HepG2 (cell line): ENCODE data around the gene SMARCA4. TPM values are rescaled to one million over a fixed set of nuclear protein-coding genes. Genes with fewer than 3 reads are reported as not detected.

Experiments used
- ATAC-seq: fragments of 200-7000 bp; cut with Tn5 transposase; 3 replicates; pipeline ENCODE4 v1.9.1; 2020; ENCODE audit warnings: mild to moderate bottlenecking, moderate library complexity
- BruUV-seq: library from RNA; stranded (reverse); fragments of 400-500 nt; replicated peaks from 2 replicates; lab custom pipeline; 2021; lab: Mats Ljungman, UMichigan
- CTCF ChIA-PET: fragments of 300-600 bp; formaldehyde crosslinking; extraction: SDS; loops from one replicate; lab custom pipeline; 2021; ENCODE audit warnings: low total read pairs, inconsistent platforms, low intra/inter-chr PET ratio; lab: Yijun Ruan, JAX
- POLR2A ChIA-PET: fragments of 350-600 bp; sonication (Branson Sonifier 250); formaldehyde crosslinking; loops from one replicate; lab custom pipeline; 2020; ENCODE audit warnings: antibody characterized with exemption, inconsistent platforms; lab: Yijun Ruan, JAX
- DNase-seq: peaks from one replicate; pipeline ENCODE4 v3.0.0-alpha.2; 2015; ENCODE audit warnings: low spot score
- FAIRE-seq: peaks from 3 replicates; lab custom pipeline; 2011; peaks lifted over from hg19 to GRCh38; lab: Jason Lieb, UNC
- H2AFZ ChIP-seq: one replicate; pipeline ENCODE4 v1.6.1; 2011; ENCODE audit warnings: low read length, inconsistent platforms
- H3K27ac ChIP-seq: fragments of 300-600 bp; 3 replicates; pipeline ENCODE4 v1.8.0; 2011; ENCODE audit warnings: mixed run types, mild to moderate bottlenecking, mixed read lengths, low read length, inconsistent platforms; ENCODE audit not compliant: insufficient read depth; ENCODE audit errors: extremely low read length
- H3K27me3 ChIP-seq, 2 experiments: fragments of 200-600 bp in 1 of 2; 2 replicates in 1 of 2; 3 replicates in 1 of 2; pipeline versions ENCODE4 v1.6.0 to v1.8.0; 2011; ENCODE audit warnings: low read length in 2 of 2, mild to moderate bottlenecking in 2 of 2, moderate library complexity in 2 of 2, inconsistent platforms in 1 of 2; ENCODE audit not compliant: insufficient read depth in 2 of 2, control insufficient read depth in 1 of 2
- H3K36me3 ChIP-seq, 2 experiments: fragments of 200-600 bp in 1 of 2; replicated peaks in 1 of 2; 2 replicates in 1 of 2; 3 replicates in 1 of 2; pipeline versions ENCODE4 v1.5.1 to v1.8.0; 2011; ENCODE audit warnings: low read length in 2 of 2, inconsistent platforms in 1 of 2; ENCODE audit not compliant: insufficient read depth in 2 of 2, control insufficient read depth in 1 of 2
- H3K4me1 ChIP-seq: 2 replicates; pipeline ENCODE4 v1.5.1; 2012; ENCODE audit warnings: low read length, inconsistent platforms; ENCODE audit not compliant: insufficient read depth
- H3K4me2 ChIP-seq: 2 replicates; pipeline ENCODE4 v1.6.0; 2011; ENCODE audit warnings: low read depth, low read length, inconsistent platforms
- H3K4me3 ChIP-seq, 3 experiments: fragments of 200-600 bp in 1 of 3; sonication (generic), shearing (Covaris generic) in 1 of 3; replicated peaks in 1 of 3; 2 replicates each; pipeline ENCODE4 v1.5.1; 2011 to 2016; ENCODE audit warnings: low read length in 3 of 3, inconsistent platforms in 2 of 3, low read depth in 2 of 3, mild to moderate bottlenecking in 2 of 3, control low read depth in 1 of 3, mixed read lengths in 1 of 3; ENCODE audit not compliant: insufficient read depth in 1 of 3
- H3K79me2 ChIP-seq: one replicate; pipeline ENCODE4 v1.6.1; 2011; ENCODE audit warnings: low read length, inconsistent platforms; ENCODE audit not compliant: insufficient read depth
- H3K9ac ChIP-seq: 2 replicates; pipeline ENCODE4 v1.6.0; 2011; ENCODE audit warnings: mild to moderate bottlenecking, low read depth, low read length, inconsistent platforms; ENCODE audit not compliant: insufficient read depth
- H3K9me3 ChIP-seq: 2 replicates; pipeline ENCODE4 v1.5.1; 2012; ENCODE audit warnings: mild to moderate bottlenecking, low read length
- H4K20me1 ChIP-seq: 2 replicates; pipeline ENCODE4 v1.6.0; 2011; ENCODE audit warnings: inconsistent platforms, mild to moderate bottlenecking, low read length, moderate library complexity; ENCODE audit not compliant: insufficient read depth
- AGO2 ChIP-seq: fragments of 200-400 bp; formaldehyde crosslinking; optimal IDR thresholded peaks from 2 replicates; pipeline ENCODE3; 2017; ENCODE audit warnings: mild to moderate bottlenecking, low read depth, low read length, moderate library complexity
- FOXA1 ChIP-seq, 2 experiments: fragments of 450-650 bp in 1 of 2; sonication (generic) in 1 of 2; formaldehyde crosslinking in 1 of 2; IDR thresholded peaks; 2 replicates each; pipeline versions ENCODE4 v1.4.0 to v1.6.1; 2016 to 2020; ENCODE audit warnings: missing genetic modification reagents in 1 of 2
- HNF4A ChIP-seq: sonication (generic); formaldehyde crosslinking; IDR thresholded peaks from 2 replicates; pipeline ENCODE4 v1.4.0; 2020; ENCODE audit warnings: missing genetic modification reagents
- KDM6A ChIP-seq: IDR thresholded peaks from 2 replicates; pipeline ENCODE4 v1.6.1; 2016; ENCODE audit warnings: low read depth
- SIX4 ChIP-seq: sonication (generic); formaldehyde crosslinking; IDR thresholded peaks from 2 replicates; pipeline ENCODE4 v1.4.0; 2020; ENCODE audit warnings: missing genetic modification reagents
- ZNF318 ChIP-seq: sonication (generic); formaldehyde crosslinking; IDR thresholded peaks from 2 replicates; pipeline ENCODE4 v1.4.0; 2020; ENCODE audit warnings: mild to moderate bottlenecking, missing genetic modification reagents
- ZNF430 ChIP-seq: sonication (generic); formaldehyde crosslinking; IDR thresholded peaks from 2 replicates; pipeline ENCODE4 v1.9.0; 2021; ENCODE audit warnings: mild to moderate bottlenecking, missing genetic modification reagents
- ZNF629 ChIP-seq: sonication (generic); formaldehyde crosslinking; conservative IDR thresholded peaks from 2 replicates; pipeline ENCODE4 v1.5.0; 2020; ENCODE audit warnings: missing genetic modification reagents
- WGBS: methylation state at CpG from one replicate; pipeline ENCODE4 v1.1.6; 2017; ENCODE audit warnings: low lambda C conversion rate; 5-methylcytosine and 5-hydroxymethylcytosine counted together
- in situ Hi-C: cut with HindIII; loops from 2 replicates; pipeline ENCODE4 v1.10.0; 2017; ENCODE audit warnings: low pct_unique_long_range_greater_than_20kb; ENCODE audit not compliant: extremely low pct_ligation_motif_present
- intact Hi-C: fragments of 100-400 bp; cut with micrococcal nuclease; formaldehyde crosslinking; loops from one replicate; pipeline ENCODE4 v1.10.0; 2022; ENCODE audit not compliant: unreplicated experiment
- polyA plus RNA-seq, 8 experiments: library from polyadenylated mRNA; depleted of rRNA in 3 of 8; stranded (reverse) in 7 of 8; unstranded in 1 of 8; fragments of >200 nt; fragmentation: Illumina TruSeq in 4 of 8; extraction: Trizol in 4 of 8; gene quantifications; 2 replicates each; pipeline versions ENCODE4 v1.2.1 to v1.2.3, GENCODE V29; 2011 to 2016; ENCODE audit warnings: low read depth in 4 of 8, missing spikeins in 1 of 8, mixed read lengths in 1 of 8; ENCODE audit not compliant: insufficient read depth in 1 of 8
- total RNA-seq, 5 experiments: library from RNA; depleted of rRNA; stranded (reverse); fragments of >200 nt; fragmentation: Illumina TruSeq; extraction: Trizol; gene quantifications; 2 replicates each; pipeline ENCODE4 v1.2.3, GENCODE V29; 2016; ENCODE audit warnings: low read depth in 1 of 5

The SMARCA4 gene
- total and polyA plus RNA-seq, 2 of the 13 experiments (the other 11 are each of a cell fraction or from before 2014, with no cell fraction given): 25.4 to 45.9 TPM

- Histone ChIP-seq H3K4me1 (peaks cover 16% of the 10 kb centered on the region), H2AFZ (no peak overlapping the region), H3K4me3 (no peak overlapping the region), H3K27ac (no peak overlapping the region), H3K79me2 (no peaks in the 10 kb centered on the region), H3K9me3 (no peaks in the 10 kb centered on the region), H3K9ac (no peak overlapping the region), H4K20me1 (no peaks in the 10 kb centered on the region), H3K36me3 (peaks cover 9 to 18% of the 10 kb centered on the region in 2 experiments; a peak in 3 of 5 replicates), H3K4me2 (no peak overlapping the region), H3K27me3 (no peaks in the 10 kb centered on the region)
- ChIA-PET CTCF (no interaction called here), POLR2A (no interaction called here)
- in situ Hi-C loops: no loop called here
- TF ChIP-seq FOXA1 (IDR thresholded peaks at IDR 0.05): no peak
- no peak for TF ChIP-seq FOXA1 (CRISPR knock-in tag; IDR thresholded peaks at IDR 0.05)
- TF ChIP-seq AGO2: peak; percentile 80
- peak; percentile 45 for TF ChIP-seq ZNF629 (CRISPR knock-in tag)
- FAIRE-seq (no peak), DNase-seq (no peak), ATAC-seq (no peak)
- intact Hi-C loops: no loop called here
- BruUV-seq: no TSS peak
- WGBS: 96% methylated on average over 39 of the region's 43 CpGs
These were observed 98.9 kb downstream of the SMARCA4 start for GRCh38 chr19:11059511-11060358.

GRCh38 chr19:11061952-11062351, 101.1 kb downstream of the SMARCA4 start:
- in situ Hi-C loops (no loop called here), intact Hi-C loops (no loop called here)
- Histone ChIP-seq H3K27me3 (no peaks in the 10 kb centered on the region), H3K27ac (no peak overlapping the region), H4K20me1 (no peaks in the 10 kb centered on the region), H3K79me2 (no peaks in the 10 kb centered on the region), H3K36me3 (peaks cover 5 to 14% of the 10 kb centered on the region in 2 experiments; a peak in 3 of 5 replicates), H3K4me3 (no peak overlapping the region), H3K9me3 (no peaks in the 10 kb centered on the region), H2AFZ (no peak overlapping the region), H3K4me2 (no peak overlapping the region), H3K9ac (no peak overlapping the region), H3K4me1 (peaks cover 34% of the 10 kb centered on the region)
- ATAC-seq (no peak), DNase-seq (no peak), FAIRE-seq (no peak)
- ChIA-PET POLR2A (no interaction called here), CTCF (no interaction called here)
- no TSS peak for BruUV-seq
- WGBS: 97% methylated on average over 14 of the region's 14 CpGs
- TF ChIP-seq SIX4 (no peak), HNF4A (CRISPR knock-in tag) (no peak), ZNF430 (CRISPR knock-in tag) (no peak), ZNF318 (no peak), KDM6A (CRISPR knock-in tag) (no peak)
